Lung (tissue), 12 donors: ENCODE data around the gene SOX9. TPM values are rescaled to one million over a fixed set of nuclear protein-coding genes. Genes with fewer than 3 reads are reported as not detected.

ENCODE experiments used
- ATAC-seq: fragments of 200-7000 bp; cut with Tn5 transposase; one replicate; pipeline ENCODE4 v1.9.1; 2020; ENCODE audit warnings: moderate number of reproducible peaks; ENCODE audit not compliant: insufficient read depth, low FRiP score
- DNase-seq, 3 donors: peaks; one replicate each; pipeline ENCODE4 v3.0.0-alpha.2; 2013 to 2017
- H3K27ac ChIP-seq, 2 donors: one replicate each; pipeline ENCODE4 v1.5.1; 2013; ENCODE audit warnings: mild to moderate bottlenecking in 2 of 2, moderate library complexity in 2 of 2, control low read depth in 1 of 2, inconsistent platforms in 1 of 2, low read depth in 1 of 2, low read length in 1 of 2
- H3K27me3 ChIP-seq, 3 donors: one replicate each; pipeline ENCODE4 v1.5.1; 2013; ENCODE audit warnings: low read length in 2 of 3; ENCODE audit not compliant: control insufficient read depth in 3 of 3, insufficient read depth in 3 of 3
- H3K36me3 ChIP-seq, 4 donors: one replicate each; pipeline ENCODE4 v1.5.1; 2013; ENCODE audit warnings: low read length in 4 of 4, mild to moderate bottlenecking in 1 of 4, moderate library complexity in 1 of 4; ENCODE audit not compliant: control insufficient read depth in 4 of 4, insufficient read depth in 4 of 4
- H3K4me1 ChIP-seq, 5 donors: one replicate each; pipeline ENCODE4 v1.5.1; 2013; ENCODE audit warnings: low read length in 5 of 5, mild to moderate bottlenecking in 2 of 5, moderate library complexity in 1 of 5; ENCODE audit not compliant: control insufficient read depth in 5 of 5, insufficient read depth in 5 of 5
- H3K4me3 ChIP-seq: one replicate; pipeline ENCODE4 v1.5.1; 2013; ENCODE audit warnings: mild to moderate bottlenecking, control low read depth, moderate library complexity
- H3K9ac ChIP-seq, 2 donors: one replicate each; pipeline ENCODE4 v1.5.1; 2013; ENCODE audit warnings: low read length in 2 of 2, control low read depth in 1 of 2; ENCODE audit not compliant: insufficient read depth in 1 of 2
- H3K9me3 ChIP-seq, 4 donors: one replicate each; pipeline ENCODE4 v1.5.1; 2013; ENCODE audit warnings: low read length in 3 of 4, mild to moderate bottlenecking in 1 of 4, moderate library complexity in 1 of 4; ENCODE audit not compliant: control insufficient read depth in 4 of 4, insufficient read depth in 3 of 4
- WGBS, 2 donors: extraction: QIAGEN DNeasy Blood & Tissue Kit; methylation state at CpG; one replicate each; pipeline ENCODE4 v1.1.7; 2013; 5-methylcytosine and 5-hydroxymethylcytosine counted together
- polyA plus RNA-seq, 2 donors: library from polyadenylated mRNA; stranded (reverse); fragments of 200-250 nt; gene quantifications; one replicate each; pipeline ENCODE4 v1.2.1, GENCODE V29; 2013
- total RNA-seq, 2 donors: library from RNA; depleted of rRNA in 1 of 2; stranded (reverse); fragments of >200 nt in 1 of 2; gene quantifications; one replicate each; pipeline ENCODE4 v1.2.1, GENCODE V29; 2014 to 2021
- TF ChIP-seq, protein P1 (sequence below): IDR thresholded peaks from 2 replicates; pipeline ENCODE4 v1.5.1; 2012; ENCODE audit warnings: mild to moderate bottlenecking; ENCODE audit errors: control extremely low read depth, extremely low read depth
- donor health status: control.
- donor health status: control.
- donor health status: Bipolar disorder and iron deficiency.
- donor health status: healthy.
- donor health status: DM: yes; HTN: yes; CAD: no.

The SOX9 gene
- total and polyA plus RNA-seq, 4 donors = 2.3 to 19.2 (median 3.8) TPM

DNA sequence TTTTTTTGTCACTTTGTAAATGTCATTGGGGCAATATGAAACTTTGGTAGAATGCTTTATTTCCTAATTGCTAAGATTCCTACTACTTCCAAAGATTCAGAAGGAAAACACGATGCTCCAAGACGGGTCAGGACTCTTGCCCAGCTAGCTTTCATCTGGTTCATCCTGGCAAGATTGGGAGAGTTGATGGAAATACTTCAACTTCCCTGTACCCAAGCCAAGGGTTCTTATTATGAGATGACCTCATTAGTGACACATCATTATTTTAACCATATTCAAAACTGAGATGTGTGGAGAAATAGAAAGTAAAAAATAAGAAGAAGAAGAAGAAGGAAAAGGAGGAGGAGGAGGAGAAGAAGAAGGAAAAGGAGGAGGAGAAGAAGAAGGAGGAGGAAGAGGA lies 25.6 kb downstream of the SOX9 start:
- Histone ChIP-seq H3K27me3 (no peaks in the 10 kb centered on the region), H3K27ac (no peak overlapping the region), H3K9ac (no peak overlapping the region), H3K36me3 (no peaks in the 10 kb centered on the region), H3K9me3 (no peaks in the 10 kb centered on the region), H3K4me1 (peaks cover 0 to 4% (median 0%) of the 10 kb centered on the region in 5 donors), H3K4me3 (no peak overlapping the region)
- ATAC-seq (no peak), DNase-seq (no peak)
- TF ChIP-seq, protein P1, sequence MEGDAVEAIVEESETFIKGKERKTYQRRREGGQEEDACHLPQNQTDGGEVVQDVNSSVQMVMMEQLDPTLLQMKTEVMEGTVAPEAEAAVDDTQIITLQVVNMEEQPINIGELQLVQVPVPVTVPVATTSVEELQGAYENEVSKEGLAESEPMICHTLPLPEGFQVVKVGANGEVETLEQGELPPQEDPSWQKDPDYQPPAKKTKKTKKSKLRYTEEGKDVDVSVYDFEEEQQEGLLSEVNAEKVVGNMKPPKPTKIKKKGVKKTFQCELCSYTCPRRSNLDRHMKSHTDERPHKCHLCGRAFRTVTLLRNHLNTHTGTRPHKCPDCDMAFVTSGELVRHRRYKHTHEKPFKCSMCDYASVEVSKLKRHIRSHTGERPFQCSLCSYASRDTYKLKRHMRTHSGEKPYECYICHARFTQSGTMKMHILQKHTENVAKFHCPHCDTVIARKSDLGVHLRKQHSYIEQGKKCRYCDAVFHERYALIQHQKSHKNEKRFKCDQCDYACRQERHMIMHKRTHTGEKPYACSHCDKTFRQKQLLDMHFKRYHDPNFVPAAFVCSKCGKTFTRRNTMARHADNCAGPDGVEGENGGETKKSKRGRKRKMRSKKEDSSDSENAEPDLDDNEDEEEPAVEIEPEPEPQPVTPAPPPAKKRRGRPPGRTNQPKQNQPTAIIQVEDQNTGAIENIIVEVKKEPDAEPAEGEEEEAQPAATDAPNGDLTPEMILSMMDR = no peak
- 70 to 87% methylated on average over 2 of the region's 2 CpGs for WGBS, 2 donors

DNA sequence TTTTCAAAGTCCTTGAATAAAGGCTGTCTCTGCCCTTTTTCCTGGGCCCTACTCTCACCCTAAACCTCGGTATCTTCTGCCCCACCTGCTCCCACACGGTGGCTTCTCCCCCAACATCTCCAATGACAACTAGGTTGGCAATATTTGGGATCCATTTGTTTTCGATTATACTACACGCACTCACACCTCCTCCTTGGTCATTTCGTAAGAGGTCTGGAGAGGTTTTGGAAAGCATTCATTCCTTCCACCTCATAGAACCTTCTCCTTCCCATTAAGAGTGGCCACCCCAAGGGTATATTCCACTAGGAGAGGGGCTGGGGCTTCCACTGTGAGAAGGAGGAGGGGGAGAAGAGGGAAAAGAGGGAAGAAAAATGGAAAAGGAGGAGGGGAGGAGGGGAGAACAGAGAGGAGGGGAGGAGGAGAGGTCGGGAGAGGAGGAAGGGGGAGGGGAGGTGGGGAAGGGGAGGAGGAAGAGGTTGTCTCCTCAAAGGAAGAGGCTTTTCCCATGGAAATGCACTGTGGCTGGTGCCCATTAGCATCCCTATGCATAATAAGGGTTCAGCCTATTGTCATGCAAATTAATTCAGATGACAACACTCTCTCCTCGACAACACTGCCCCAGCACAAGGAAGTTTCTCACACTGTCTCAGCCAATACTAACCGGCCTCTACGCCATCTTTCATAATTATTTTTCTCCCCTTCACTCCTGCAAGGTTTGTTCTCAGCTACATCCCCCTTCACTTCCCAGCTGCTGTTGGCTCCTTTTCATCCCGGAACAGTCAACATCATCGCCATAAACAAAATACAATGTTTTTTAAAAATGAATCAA lies 30.0 kb downstream of the SOX9 start:
- Histone ChIP-seq H3K27ac (no peak overlapping the region), H3K9ac (no peak overlapping the region), H3K4me1 (peaks cover 0 to 18% (median 4%) of the 10 kb centered on the region in 5 donors), H3K27me3 (no peaks in the 10 kb centered on the region), H3K4me3 (no peak overlapping the region), H3K9me3 (peaks cover 0 to 2% (median 0%) of the 10 kb centered on the region in 4 donors), H3K36me3 (no peaks in the 10 kb centered on the region)
- WGBS, 2 donors = 50 to 58% methylated on average over 11 of the region's 11 CpGs
- TF ChIP-seq, protein P1 = no peak
- no peak for ATAC-seq
- DNase-seq = no peak

DNA sequence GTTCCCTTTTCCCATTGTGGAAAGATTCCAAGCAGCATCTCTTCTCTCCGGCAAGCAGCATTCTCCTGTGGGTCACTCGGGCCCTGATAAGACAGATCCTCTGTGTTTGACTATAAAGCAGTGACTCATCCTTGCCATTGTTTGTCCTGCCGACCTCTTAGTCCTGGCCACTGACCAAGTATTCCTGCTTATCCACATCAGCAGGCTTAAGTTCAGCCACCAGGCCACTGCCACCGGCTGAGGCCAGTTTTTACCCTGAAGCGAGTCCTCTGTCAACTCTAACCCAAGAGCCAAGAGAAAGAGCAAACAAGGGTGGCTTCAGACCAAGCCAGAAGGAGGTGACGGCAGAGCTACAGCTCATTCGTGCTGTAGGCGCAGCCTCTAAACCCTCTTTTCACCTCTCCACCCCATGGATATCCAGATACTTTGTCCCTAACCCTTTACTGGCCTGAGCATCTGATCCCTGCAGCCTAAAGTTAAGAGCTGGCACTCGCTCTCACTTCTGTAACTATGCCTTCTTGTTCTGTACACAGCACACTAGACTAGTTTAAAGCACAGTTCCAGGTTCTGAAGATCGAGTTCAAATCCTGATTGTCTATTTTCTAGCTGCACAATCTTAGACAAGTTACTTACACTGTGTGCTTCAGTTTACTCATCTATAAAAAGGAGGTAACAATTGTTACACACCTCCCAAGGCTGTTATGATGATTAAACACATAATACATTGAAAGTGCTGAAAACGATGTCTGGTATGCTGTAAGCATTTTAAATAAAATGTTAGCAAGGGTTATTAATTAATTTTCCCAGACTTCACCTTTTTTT lies 31.0 kb downstream of the SOX9 start:
- Histone ChIP-seq H3K9ac (no peak overlapping the region), H3K4me3 (no peak overlapping the region), H3K27ac (peak overlapping the region; percentile 0 to 38), H3K9me3 (peaks cover 0 to 2% (median 0%) of the 10 kb centered on the region in 4 donors), H3K36me3 (no peaks in the 10 kb centered on the region), H3K4me1 (peaks cover 0 to 18% (median 4%) of the 10 kb centered on the region in 5 donors), H3K27me3 (no peaks in the 10 kb centered on the region)
- 33 to 56% methylated on average over 11 of the region's 11 CpGs for WGBS, 2 donors
- TF ChIP-seq, protein P1 = no peak
- ATAC-seq = peak; percentile 61
- peak; percentile 28 to 76 (median 46) for DNase-seq
